Transverse colon (tissue), 4 donors: ENCODE measurements around the gene LCE3B.

Experiments used
- CTCF ChIP-seq, 5 experiments: fragments of 200-600 bp in 3 of 5; fragments of 450-650 bp in 2 of 5; sonication (generic) in 3 of 5; IDR thresholded peaks; 1 replicate in 2 of 5; 2 replicates in 3 of 5; pipeline ENCODE4 v1.5.1; 2016 to 2017; ENCODE audit warnings: antibody characterized with exemption in 5 of 5, inconsistent platforms in 3 of 5, mild to moderate bottlenecking in 2 of 5, moderate library complexity in 1 of 5
- EP300 ChIP-seq: sonication (generic); formaldehyde crosslinking; IDR thresholded peaks from one replicate; pipeline ENCODE4 v1.6.1; 2017; ENCODE audit warnings: antibody characterized with exemption, low read depth
- POLR2A ChIP-seq: fragments of 450-650 bp; IDR thresholded peaks from one replicate; pipeline ENCODE4 v1.6.1; 2016; ENCODE audit warnings: antibody characterized with exemption, mild to moderate bottlenecking, moderate library complexity
- POLR2AphosphoS5 ChIP-seq, 3 donors: sonication (generic); formaldehyde crosslinking; IDR thresholded peaks; one replicate each; pipeline ENCODE4 v1.6.1; 2016; ENCODE audit warnings: antibody characterized with exemption in 3 of 3

- TF ChIP-seq CTCF (IDR thresholded peaks at IDR 0.05) (no peak), POLR2A (no peak), POLR2AphosphoS5 (IDR thresholded peaks at IDR 0.05) (no peak), EP300 (no peak)
Observed at GRCh38 chr1:152613511-152613910, at the start of gene LCE3B.
